Progenitor cell of endocrine pancreas (in vitro differentiated cells): ENCODE measurements around the gene RASL10A. TPM values are rescaled to one million over a fixed set of nuclear protein-coding genes. Genes with fewer than 3 reads are reported as not detected.

ENCODE experiments used
- DNase-seq: peaks from one replicate; pipeline ENCODE4 v3.0.0; 2021; ENCODE audit warnings: low spot score; ENCODE audit not compliant: unreplicated experiment
- H3K27ac Mint-ChIP-seq: 2 replicates; pipeline ENCODE4 v1.8.0; 2021; ENCODE audit warnings: mild to moderate bottlenecking, moderate library complexity, mixed read lengths
- H3K27me3 Mint-ChIP-seq: 2 replicates; pipeline ENCODE4 v1.8.0; 2021; ENCODE audit warnings: mixed read lengths
- H3K36me3 Mint-ChIP-seq: 2 replicates; pipeline ENCODE4 v1.8.0; 2022; ENCODE audit warnings: mixed read lengths; ENCODE audit not compliant: insufficient read depth
- H3K4me1 Mint-ChIP-seq: 2 replicates; pipeline ENCODE4 v1.8.0; 2021; ENCODE audit warnings: low read depth, mixed read lengths
- H3K4me3 Mint-ChIP-seq: 2 replicates; pipeline ENCODE4 v1.8.0; 2021; ENCODE audit warnings: low read depth, mild to moderate bottlenecking, moderate library complexity, mixed read lengths
- H3K9me3 Mint-ChIP-seq: 2 replicates; pipeline ENCODE4 v1.8.0; 2021; ENCODE audit warnings: low read depth, mixed read lengths
- total RNA-seq: library from RNA; stranded (reverse); gene quantifications from 2 replicates; pipeline ENCODE4 v1.2.1, GENCODE V29; 2021
- TF ChIP-seq, protein P1 (sequence below): fragments of 200-600 bp; sonication (generic); IDR thresholded peaks from one replicate; pipeline ENCODE4 v1.5.0; 2021; ENCODE audit warnings: antibody characterized with exemption, mild to moderate bottlenecking; ENCODE audit not compliant: unreplicated experiment

Gene RASL10A
- total RNA-seq, 1 donor from 2014 or later: 0.31 TPM

DNA sequence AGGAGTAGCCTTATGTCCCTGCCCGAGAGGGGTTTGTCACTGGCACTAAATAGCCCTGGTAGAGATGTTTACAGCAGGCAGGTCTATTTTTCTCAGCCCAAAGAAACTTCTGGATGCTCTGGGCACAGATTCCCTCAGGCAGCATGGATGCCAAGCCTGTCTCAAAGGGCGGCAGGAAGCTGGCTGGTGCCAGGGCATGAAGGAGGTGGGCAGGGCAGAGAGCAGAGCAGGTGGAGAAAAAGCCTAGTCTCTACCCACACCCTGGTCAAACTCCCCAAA lies 13.2 kb downstream of the RASL10A start:
- Mint-ChIP-seq H3K9me3 (no peaks in the 10 kb centered on the region), H3K27me3 (no peaks in the 10 kb centered on the region), H3K36me3 (peaks cover 22% of the 10 kb centered on the region), H3K4me3 (no peak overlapping the region), H3K4me1 (peaks cover 1% of the 10 kb centered on the region), H3K27ac (peak overlapping the region; percentile 83)
- TF ChIP-seq, protein P1, sequence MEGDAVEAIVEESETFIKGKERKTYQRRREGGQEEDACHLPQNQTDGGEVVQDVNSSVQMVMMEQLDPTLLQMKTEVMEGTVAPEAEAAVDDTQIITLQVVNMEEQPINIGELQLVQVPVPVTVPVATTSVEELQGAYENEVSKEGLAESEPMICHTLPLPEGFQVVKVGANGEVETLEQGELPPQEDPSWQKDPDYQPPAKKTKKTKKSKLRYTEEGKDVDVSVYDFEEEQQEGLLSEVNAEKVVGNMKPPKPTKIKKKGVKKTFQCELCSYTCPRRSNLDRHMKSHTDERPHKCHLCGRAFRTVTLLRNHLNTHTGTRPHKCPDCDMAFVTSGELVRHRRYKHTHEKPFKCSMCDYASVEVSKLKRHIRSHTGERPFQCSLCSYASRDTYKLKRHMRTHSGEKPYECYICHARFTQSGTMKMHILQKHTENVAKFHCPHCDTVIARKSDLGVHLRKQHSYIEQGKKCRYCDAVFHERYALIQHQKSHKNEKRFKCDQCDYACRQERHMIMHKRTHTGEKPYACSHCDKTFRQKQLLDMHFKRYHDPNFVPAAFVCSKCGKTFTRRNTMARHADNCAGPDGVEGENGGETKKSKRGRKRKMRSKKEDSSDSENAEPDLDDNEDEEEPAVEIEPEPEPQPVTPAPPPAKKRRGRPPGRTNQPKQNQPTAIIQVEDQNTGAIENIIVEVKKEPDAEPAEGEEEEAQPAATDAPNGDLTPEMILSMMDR: no peak
- no peak for DNase-seq

DNA sequence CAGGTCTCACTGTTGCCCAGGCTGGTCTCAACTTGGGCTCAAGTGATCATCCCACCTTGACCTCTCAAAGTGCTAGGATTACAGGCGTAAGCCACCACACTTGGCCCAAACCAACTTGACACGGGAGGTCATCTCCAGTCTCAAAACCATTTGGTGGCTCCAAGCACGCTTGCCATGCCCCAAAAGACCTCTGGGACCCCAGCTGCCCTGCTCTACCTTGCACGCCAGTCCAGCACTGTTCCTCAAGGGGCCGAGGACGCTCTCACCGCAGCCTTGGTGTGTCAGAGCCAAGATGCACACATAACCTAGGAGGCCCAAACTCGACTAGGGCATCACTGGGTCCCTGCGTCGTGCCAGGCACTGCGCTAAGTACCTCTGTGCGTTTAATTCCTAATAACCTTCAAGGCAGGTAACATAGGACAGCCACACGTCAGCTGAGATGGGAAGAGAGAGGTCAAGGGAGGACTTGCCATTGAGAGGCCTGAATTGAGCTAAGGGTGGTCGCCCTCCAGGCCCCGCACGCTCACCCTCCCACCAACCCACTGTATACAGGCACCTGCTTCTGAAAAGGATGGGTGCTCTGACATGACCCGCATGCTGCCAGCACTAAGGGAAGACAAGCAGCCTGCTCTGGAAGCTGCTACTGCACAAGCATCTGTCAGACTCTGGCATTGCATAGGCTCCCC lies 13.6 kb downstream of the RASL10A start:
- H3K9me3 Mint-ChIP-seq: no peaks in the 10 kb centered on the region
- TF ChIP-seq, protein P1: no peak
- no peaks in the 10 kb centered on the region for H3K27me3 Mint-ChIP-seq
- peak overlapping the region; percentile 83 for H3K27ac Mint-ChIP-seq
- H3K36me3 Mint-ChIP-seq: peaks cover 27% of the 10 kb centered on the region
- no peak overlapping the region for H3K4me3 Mint-ChIP-seq
- DNase-seq: no peak
- H3K4me1 Mint-ChIP-seq: peaks cover 1% of the 10 kb centered on the region

DNA sequence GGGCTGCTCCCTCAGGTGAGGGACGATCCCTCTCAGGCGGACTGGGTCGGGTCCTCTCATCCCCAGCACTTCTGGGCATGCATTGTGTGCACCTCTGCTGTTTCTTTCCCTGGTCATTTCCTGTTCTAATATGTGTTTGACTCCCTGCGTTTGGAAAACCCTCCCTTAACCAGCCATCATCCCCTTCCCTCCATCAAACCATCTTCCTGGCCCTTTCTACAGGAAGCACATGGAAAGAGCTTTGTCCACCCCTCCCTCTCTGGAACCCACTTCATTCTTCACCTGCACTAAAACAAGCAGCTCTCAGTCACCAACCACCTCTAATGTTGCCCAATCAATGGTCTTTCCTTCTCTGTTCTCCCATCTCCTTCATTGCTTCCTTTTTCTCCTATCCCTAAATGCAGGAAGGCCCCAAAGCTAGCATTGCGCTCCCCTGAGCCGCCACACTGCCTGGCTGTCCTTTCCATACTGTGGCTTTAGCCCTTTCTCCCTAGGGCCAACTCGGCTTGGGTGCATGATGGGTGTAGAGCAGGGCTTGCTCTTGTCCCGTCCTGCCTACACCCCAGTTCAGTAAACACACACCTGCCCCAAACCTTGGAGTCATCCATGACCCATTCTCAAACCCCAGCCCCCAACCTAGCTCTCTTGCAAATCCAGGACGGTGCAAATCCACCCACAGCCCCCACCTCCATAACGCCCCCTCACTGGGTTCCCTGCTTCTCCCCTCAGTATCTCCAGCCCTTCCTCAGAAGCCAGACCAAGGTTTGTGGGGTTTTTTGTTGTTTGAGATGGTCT lies 14.5 kb downstream of the RASL10A start:
- Mint-ChIP-seq H3K36me3 (peaks cover 31% of the 10 kb centered on the region), H3K4me1 (peaks cover 1% of the 10 kb centered on the region), H3K27me3 (no peaks in the 10 kb centered on the region), H3K4me3 (no peak overlapping the region), H3K9me3 (no peaks in the 10 kb centered on the region), H3K27ac (peak overlapping the region; percentile 76)
- no peak for DNase-seq
- TF ChIP-seq, protein P1: no peak

DNA sequence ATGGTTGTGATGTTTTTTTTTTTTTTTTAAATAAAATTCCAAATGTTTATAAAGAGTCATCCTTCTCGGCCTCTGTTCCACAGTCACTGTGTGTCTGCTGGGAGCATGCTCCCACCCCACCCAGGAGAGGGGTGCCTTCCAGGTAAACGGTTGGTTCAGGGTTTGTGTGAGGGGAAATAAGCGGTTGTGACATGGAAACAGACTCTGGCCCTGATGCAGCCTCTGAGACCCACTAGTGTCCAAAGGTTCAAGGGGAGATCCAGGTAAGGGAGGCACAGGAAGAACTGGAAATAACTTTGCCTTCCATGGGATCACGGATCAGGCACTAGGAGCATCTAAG lies 15.1 kb downstream of the RASL10A start:
- Mint-ChIP-seq H3K9me3 (no peaks in the 10 kb centered on the region), H3K4me3 (no peak overlapping the region), H3K36me3 (peaks cover 34% of the 10 kb centered on the region), H3K27me3 (no peaks in the 10 kb centered on the region), H3K4me1 (no peaks in the 10 kb centered on the region), H3K27ac (peak overlapping the region; percentile 76)
- TF ChIP-seq, protein P1: no peak
- DNase-seq: no peak

DNA sequence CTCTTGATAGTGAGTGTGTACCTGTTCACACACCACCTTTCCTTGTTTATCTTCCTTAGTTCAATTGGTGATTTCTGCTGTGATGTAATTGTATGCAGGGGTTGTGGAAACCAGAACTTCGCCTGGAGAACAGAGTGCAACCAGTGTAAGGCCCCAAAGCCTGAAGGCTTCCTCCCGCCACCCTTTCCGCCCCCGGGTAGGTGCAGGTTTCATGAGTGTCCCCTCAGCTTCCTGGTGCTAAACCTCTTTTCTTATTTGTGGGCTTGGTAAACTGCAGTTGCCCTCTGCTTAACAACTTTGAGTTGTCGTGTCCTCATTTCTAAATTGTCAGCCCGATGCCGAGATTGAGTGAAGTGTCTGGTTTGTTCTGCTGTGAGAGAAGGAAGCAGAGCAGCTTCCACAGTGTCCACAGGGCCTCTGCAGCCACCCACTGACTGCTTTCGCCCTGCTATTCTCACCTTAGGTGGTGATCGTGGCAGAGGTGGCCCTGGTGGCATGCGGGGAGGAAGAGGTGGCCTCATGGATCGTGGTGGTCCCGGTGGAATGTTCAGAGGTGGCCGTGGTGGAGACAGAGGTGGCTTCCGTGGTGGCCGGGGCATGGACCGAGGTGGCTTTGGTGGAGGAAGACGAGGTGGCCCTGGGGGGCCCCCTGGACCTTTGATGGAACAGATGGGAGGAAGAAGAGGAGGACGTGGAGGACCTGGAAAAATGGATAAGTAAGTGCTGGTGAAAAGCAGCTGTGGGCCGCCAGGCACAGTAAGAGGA lies 16.2 kb downstream of the RASL10A start:
- no peak for DNase-seq
- Mint-ChIP-seq H3K4me3 (no peak overlapping the region), H3K36me3 (peaks cover 36% of the 10 kb centered on the region), H3K27me3 (no peaks in the 10 kb centered on the region), H3K27ac (peak overlapping the region; percentile 71), H3K9me3 (no peaks in the 10 kb centered on the region), H3K4me1 (no peaks in the 10 kb centered on the region)
- TF ChIP-seq, protein P1: no peak
